Mesenteric fat pad (tissue), 1 donor: ENCODE data around the gene DZIP1. TPM values are rescaled to one million over a fixed set of nuclear protein-coding genes. Genes with fewer than 3 reads are reported as not detected.

ENCODE experiments used
- DNase-seq: peaks from one replicate; pipeline ENCODE4 v3.0.0-alpha.2; 2020; ENCODE audit warnings: low spot score
- total RNA-seq: library from RNA; stranded (reverse); fragmentation: NEBNext Ultra II Directional; extraction: Animal tissue kit (Norgen Biotek cat#: 25700); gene quantifications from one replicate; pipeline ENCODE4 v1.2.1, GENCODE V29; 2021
- donor health status: DM: yes; HTN: yes; CAD: no.

Gene DZIP1
- total RNA-seq, 1 donor from 2014 or later = 7.8 TPM

- no peak for DNase-seq
These were observed 953 bp downstream of the DZIP1 start for GRCh38 chr13:95643571-95643935.

- no peak for DNase-seq
These were observed 1.5 kb downstream of the DZIP1 start for GRCh38 chr13:95642999-95643398.

GRCh38 chr13:95642028-95642621 is 2.4 kb downstream of the DZIP1 start:
- DNase-seq = no peak

GRCh38 chr13:95641291-95642027 is 3.0 kb downstream of the DZIP1 start:
- no peak for DNase-seq

- DNase-seq = no peak
These were observed 7.7 kb downstream of the DZIP1 start for GRCh38 chr13:95636853-95637252.

- DNase-seq = no peak
These were observed 13.9 kb downstream of the DZIP1 start for GRCh38 chr13:95630593-95630992.

- no peak for DNase-seq
These were observed 15.4 kb downstream of the DZIP1 start for GRCh38 chr13:95629071-95629470.

- DNase-seq = no peak
These were observed 16.0 kb downstream of the DZIP1 start for GRCh38 chr13:95628488-95628887.

- DNase-seq = no peak
These were observed 16.9 kb downstream of the DZIP1 start for GRCh38 chr13:95627590-95627989.

GRCh38 chr13:95626768-95627167 is 17.7 kb downstream of the DZIP1 start:
- no peak for DNase-seq

GRCh38 chr13:95624020-95624419 is 20.5 kb downstream of the DZIP1 start:
- no peak for DNase-seq

GRCh38 chr13:95623141-95623540 is 21.4 kb downstream of the DZIP1 start:
- DNase-seq = no peak

GRCh38 chr13:95620825-95621498 is 23.5 kb downstream of the DZIP1 start:
- no peak for DNase-seq

- DNase-seq = no peak
These were observed 24.3 kb downstream of the DZIP1 start for GRCh38 chr13:95620030-95620824.

GRCh38 chr13:95615539-95615938 is 29.0 kb downstream of the DZIP1 start:
- DNase-seq = no peak

GRCh38 chr13:95614641-95615245 is 29.8 kb downstream of the DZIP1 start:
- no peak for DNase-seq

- DNase-seq = no peak
These were observed 35.7 kb downstream of the DZIP1 start for GRCh38 chr13:95608640-95609323.

- DNase-seq = no peak
These were observed 37.1 kb downstream of the DZIP1 start for GRCh38 chr13:95607366-95607765.

GRCh38 chr13:95605448-95606125 is 38.9 kb downstream of the DZIP1 start:
- DNase-seq = no peak

GRCh38 chr13:95604556-95604915 is 40.0 kb downstream of the DZIP1 start:
- DNase-seq = no peak
